ENCODE data around the gene NT5DC4. TPM values are rescaled to one million over a fixed set of nuclear protein-coding genes. Genes with fewer than 3 reads are reported as not detected.

The NT5DC4 gene
- total and polyA plus RNA-seq, 4 donors, result 1.2 TPM; not detected in 3

GRCh38 chr2:112680666-112681101 is 40.1 kb upstream of the NT5DC4 start:
- DNase-seq (ENCODE audit: low spot score), result no peak
- H3K27ac ChIP-seq (ENCODE audit: low read depth in 1 of 2, low read length in 2 of 2), result peak overlapping the region in 1 of 2 donors; percentile 37

GRCh38 chr2:112682101-112682500 is 38.7 kb upstream of the NT5DC4 start:
- DNase-seq (ENCODE audit: low spot score), result no peak
- Histone ChIP-seq H3K4me1 (ENCODE audit: control insufficient read depth in 4 of 4, insufficient read depth in 4 of 4, low read length in 3 of 4) (peaks cover 0 to 7% (median 0%) of the 10 kb centered on the region in 4 donors), H3K36me3 (ENCODE audit: control insufficient read depth in 4 of 4, insufficient read depth in 3 of 4, low read depth in 1 of 4, low read length in 3 of 4) (no peaks in the 10 kb centered on the region), H3K27me3 (ENCODE audit: control insufficient read depth in 4 of 4, insufficient read depth in 4 of 4, low read length in 3 of 4) (no peaks in the 10 kb centered on the region), H3K4me3 (ENCODE audit: low read depth in 1 of 3, low read length in 3 of 3) (no peak overlapping the region), H3K9ac (ENCODE audit: low read depth in 1 of 2, low read length in 2 of 2) (no peak overlapping the region), H3K9me3 (ENCODE audit: control insufficient read depth in 4 of 4, low read length in 3 of 4) (no peaks in the 10 kb centered on the region), H3K27ac (ENCODE audit: low read depth in 1 of 2, low read length in 2 of 2) (no peak overlapping the region)
- 87% methylated on average over 7 of the region's 7 CpGs for WGBS
- TF ChIP-seq MAX (IDR thresholded peaks at IDR 0.05) (no peak), RXRA (IDR thresholded peaks at IDR 0.05) (no peak)

More at GRCh38 chr2:112680666-112681101, 40.1 kb upstream of the NT5DC4 start:
- Histone ChIP-seq H3K9ac (ENCODE audit: low read depth in 1 of 2, low read length in 2 of 2) (peak overlapping the region; percentile 9 to 35), H3K36me3 (ENCODE audit: control insufficient read depth in 4 of 4, insufficient read depth in 3 of 4, low read depth in 1 of 4, low read length in 3 of 4) (no peaks in the 10 kb centered on the region), H3K4me3 (ENCODE audit: low read depth in 1 of 3, low read length in 3 of 3) (peak overlapping the region in 2 of 3 donors; percentile 34 to 55), H3K27me3 (ENCODE audit: control insufficient read depth in 4 of 4, insufficient read depth in 4 of 4, low read length in 3 of 4) (no peaks in the 10 kb centered on the region), H3K9me3 (ENCODE audit: control insufficient read depth in 4 of 4, low read length in 3 of 4) (no peaks in the 10 kb centered on the region), H3K4me1 (ENCODE audit: control insufficient read depth in 4 of 4, insufficient read depth in 4 of 4, low read length in 3 of 4) (peaks cover 0 to 7% (median 0%) of the 10 kb centered on the region in 4 donors)
- TF ChIP-seq ZBTB33 (IDR thresholded peaks at IDR 0.05) (no peak), TAF1 (conservative IDR thresholded peaks at IDR 0.05) (no peak), FOXA2 (IDR thresholded peaks at IDR 0.05) (no peak), SP1 (IDR thresholded peaks at IDR 0.05) (no peak), HNF4A (conservative IDR thresholded peaks at IDR 0.05) (peak in 1 of 2 donors; percentile 4), ATF3 (IDR thresholded peaks at IDR 0.05) (no peak), RXRA (IDR thresholded peaks at IDR 0.05) (peak in 1 of 2 donors; percentile 14)
- WGBS, result 52% methylated on average over 5 of the region's 5 CpGs

- no peak for TF ChIP-seq EGR1 (IDR thresholded peaks at IDR 0.05; ENCODE audit: low read depth in 2 of 2)
- 82% methylated on average over 12 of the region's 12 CpGs for WGBS
- no peaks in the 10 kb centered on the region for H3K9me3 ChIP-seq (ENCODE audit: control insufficient read depth in 4 of 4, low read length in 3 of 4)
- peaks cover 0 to 7% (median 0%) of the 10 kb centered on the region in 4 donors for H3K4me1 ChIP-seq (ENCODE audit: control insufficient read depth in 4 of 4, insufficient read depth in 4 of 4, low read length in 3 of 4)
- no peaks in the 10 kb centered on the region for H3K36me3 ChIP-seq (ENCODE audit: control insufficient read depth in 4 of 4, insufficient read depth in 3 of 4, low read depth in 1 of 4, low read length in 3 of 4)
- H3K27ac ChIP-seq (ENCODE audit: low read depth in 1 of 2, low read length in 2 of 2), result no peak overlapping the region
- peak; percentile 76 for DNase-seq (ENCODE audit: low spot score)
- no peak overlapping the region for H3K9ac ChIP-seq (ENCODE audit: low read depth in 1 of 2, low read length in 2 of 2)
- H3K27me3 ChIP-seq (ENCODE audit: control insufficient read depth in 4 of 4, insufficient read depth in 4 of 4, low read length in 3 of 4), result no peaks in the 10 kb centered on the region
- no peak overlapping the region for H3K4me3 ChIP-seq (ENCODE audit: low read depth in 1 of 3, low read length in 3 of 3)
These were observed 37.0 kb upstream of the NT5DC4 start for GRCh38 chr2:112683550-112684414.

GRCh38 chr2:112684415-112684775 is 36.4 kb upstream of the NT5DC4 start:
- DNase-seq (ENCODE audit: low spot score), result no peak
- H3K4me1 ChIP-seq (ENCODE audit: control insufficient read depth in 4 of 4, insufficient read depth in 4 of 4, low read length in 3 of 4), result peaks cover 0 to 7% (median 0%) of the 10 kb centered on the region in 4 donors
- H3K9ac ChIP-seq (ENCODE audit: low read depth in 1 of 2, low read length in 2 of 2), result no peak overlapping the region
- H3K27me3 ChIP-seq (ENCODE audit: control insufficient read depth in 4 of 4, insufficient read depth in 4 of 4, low read length in 3 of 4), result no peaks in the 10 kb centered on the region
- H3K4me3 ChIP-seq (ENCODE audit: low read depth in 1 of 3, low read length in 3 of 3), result no peak overlapping the region
- H3K27ac ChIP-seq (ENCODE audit: low read depth in 1 of 2, low read length in 2 of 2), result no peak overlapping the region
- H3K36me3 ChIP-seq (ENCODE audit: control insufficient read depth in 4 of 4, insufficient read depth in 3 of 4, low read depth in 1 of 4, low read length in 3 of 4), result no peaks in the 10 kb centered on the region
- no peaks in the 10 kb centered on the region for H3K9me3 ChIP-seq (ENCODE audit: control insufficient read depth in 4 of 4, low read length in 3 of 4)
- WGBS, result 69% methylated on average over 3 of the region's 3 CpGs
- TF ChIP-seq CTCF (IDR thresholded peaks at IDR 0.05; ENCODE audit: low read depth, low read length, missing input control), result no peak
- TF ChIP-seq RAD21 (IDR thresholded peaks at IDR 0.05), result no peak
- TF ChIP-seq JUND (IDR thresholded peaks at IDR 0.05), result no peak
- no peak for TF ChIP-seq REST (IDR thresholded peaks at IDR 0.05)
- no peak for TF ChIP-seq TAF1 (conservative IDR thresholded peaks at IDR 0.05)
- no peak for TF ChIP-seq FOXA2 (IDR thresholded peaks at IDR 0.05)
- no peak for TF ChIP-seq NR2F2 (IDR thresholded peaks at IDR 0.05)
- TF ChIP-seq YY1 (IDR thresholded peaks at IDR 0.05), result no peak
